Measurements from ENCODE around the gene TP53TG5. TPM values are rescaled to one million over a fixed set of nuclear protein-coding genes. Genes with fewer than 3 reads are reported as not detected.

TP53TG5 gene
- total RNA-seq, 3 donors from 2014 or later = 1.3 TPM; not detected in 2

DNA sequence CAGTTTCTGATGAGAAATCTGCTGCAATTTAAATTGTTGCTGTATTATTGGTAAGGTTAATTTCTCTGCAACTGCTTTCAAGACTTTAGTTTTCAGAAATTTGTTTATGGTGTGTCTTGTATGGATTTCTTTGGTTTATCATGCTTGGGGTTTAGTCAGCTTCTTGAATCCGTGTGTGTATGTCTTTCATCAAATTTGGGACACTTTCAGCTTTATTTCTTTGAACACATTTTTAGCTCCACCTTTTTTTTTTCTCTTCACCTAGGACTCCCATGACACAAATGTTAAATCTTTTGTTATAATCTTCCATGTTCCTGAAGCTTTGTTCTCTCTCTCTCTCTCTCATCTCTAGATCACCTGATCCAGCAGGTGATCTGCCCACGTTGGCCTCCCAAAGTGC lies 13.4 kb upstream of the TP53TG5 start:
- intact Hi-C loops (cut with DNase I; ENCODE audit: low total_unique reads) = no loop called here
- H3K9me3 ChIP-seq = no peaks in the 10 kb centered on the region
- H3K36me3 ChIP-seq = no peaks in the 10 kb centered on the region
- no peaks in the 10 kb centered on the region for H3K27me3 ChIP-seq
- H3K4me1 ChIP-seq = no peaks in the 10 kb centered on the region
- TF ChIP-seq POLR2A (IDR thresholded peaks at IDR 0.05) = no peak
- no peak for TF ChIP-seq POLR2AphosphoS5 (IDR thresholded peaks at IDR 0.05)
- no peak for DNase-seq (ENCODE audit: low spot score in 2 of 2)
- no peak overlapping the region for H3K27ac ChIP-seq
- no peak overlapping the region for H3K4me3 ChIP-seq

DNA sequence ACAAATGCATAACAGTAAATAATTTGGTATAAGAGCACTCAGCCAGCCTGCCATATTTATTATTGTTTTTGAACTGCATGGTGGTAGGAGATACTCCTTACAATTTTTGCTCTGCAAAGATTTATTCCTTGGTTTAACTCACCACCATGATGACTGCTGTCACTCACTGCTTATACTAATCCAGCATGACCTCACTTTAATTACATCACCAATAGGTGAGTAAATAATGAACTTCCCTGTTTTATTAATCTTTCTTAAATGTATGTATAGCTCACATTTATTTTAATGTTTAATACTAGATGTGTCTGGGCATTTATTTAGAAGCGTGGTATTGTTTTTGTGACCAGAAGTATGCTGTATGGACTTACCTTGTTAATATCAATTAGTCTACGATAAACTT lies 12.8 kb upstream of the TP53TG5 start:
- TF ChIP-seq, protein P1, sequence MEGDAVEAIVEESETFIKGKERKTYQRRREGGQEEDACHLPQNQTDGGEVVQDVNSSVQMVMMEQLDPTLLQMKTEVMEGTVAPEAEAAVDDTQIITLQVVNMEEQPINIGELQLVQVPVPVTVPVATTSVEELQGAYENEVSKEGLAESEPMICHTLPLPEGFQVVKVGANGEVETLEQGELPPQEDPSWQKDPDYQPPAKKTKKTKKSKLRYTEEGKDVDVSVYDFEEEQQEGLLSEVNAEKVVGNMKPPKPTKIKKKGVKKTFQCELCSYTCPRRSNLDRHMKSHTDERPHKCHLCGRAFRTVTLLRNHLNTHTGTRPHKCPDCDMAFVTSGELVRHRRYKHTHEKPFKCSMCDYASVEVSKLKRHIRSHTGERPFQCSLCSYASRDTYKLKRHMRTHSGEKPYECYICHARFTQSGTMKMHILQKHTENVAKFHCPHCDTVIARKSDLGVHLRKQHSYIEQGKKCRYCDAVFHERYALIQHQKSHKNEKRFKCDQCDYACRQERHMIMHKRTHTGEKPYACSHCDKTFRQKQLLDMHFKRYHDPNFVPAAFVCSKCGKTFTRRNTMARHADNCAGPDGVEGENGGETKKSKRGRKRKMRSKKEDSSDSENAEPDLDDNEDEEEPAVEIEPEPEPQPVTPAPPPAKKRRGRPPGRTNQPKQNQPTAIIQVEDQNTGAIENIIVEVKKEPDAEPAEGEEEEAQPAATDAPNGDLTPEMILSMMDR (IDR thresholded peaks at IDR 0.05) = no peak
- no peak for TF ChIP-seq POLR2A (IDR thresholded peaks at IDR 0.05)
- TF ChIP-seq POLR2AphosphoS5 (IDR thresholded peaks at IDR 0.05) = no peak
- H3K27ac ChIP-seq = no peak overlapping the region
- intact Hi-C loops (cut with DNase I; ENCODE audit: low total_unique reads) = no loop called here

DNA sequence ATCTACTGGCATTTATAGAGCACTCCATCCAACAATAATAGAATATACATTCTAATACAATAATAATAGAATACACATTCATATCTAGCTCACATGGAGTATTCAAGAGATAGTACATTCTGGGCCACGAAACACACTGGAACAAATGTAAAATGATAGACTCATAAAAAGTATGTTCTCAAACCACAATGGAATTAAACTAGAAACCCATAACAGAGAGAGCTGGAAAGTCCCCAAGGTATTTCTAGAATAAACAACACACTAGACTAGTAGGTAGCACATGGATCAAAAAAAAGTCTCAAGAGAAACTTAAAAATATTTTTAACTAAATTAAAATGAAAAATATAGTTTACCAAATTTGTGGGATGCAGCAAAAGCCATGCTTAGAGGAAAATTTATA lies 9.1 kb upstream of the TP53TG5 start:
- intact Hi-C loops (cut with DNase I; ENCODE audit: low total_unique reads) = no loop called here
- Histone ChIP-seq H3K27ac (no peak overlapping the region), H3K27me3 (no peaks in the 10 kb centered on the region), H3K36me3 (no peaks in the 10 kb centered on the region), H3K9me3 (no peaks in the 10 kb centered on the region), H3K4me3 (no peak overlapping the region), H3K4me1 (no peaks in the 10 kb centered on the region)
- no peak for DNase-seq (ENCODE audit: low spot score in 2 of 2)
- no peak for TF ChIP-seq POLR2AphosphoS5 (IDR thresholded peaks at IDR 0.05)
- TF ChIP-seq, protein P1 (IDR thresholded peaks at IDR 0.05) = no peak
- no peak for TF ChIP-seq POLR2A (IDR thresholded peaks at IDR 0.05)

More for the DNA sequence above, 12.8 kb upstream of the TP53TG5 start:
- H3K4me1 ChIP-seq = no peaks in the 10 kb centered on the region
- H3K36me3 ChIP-seq = no peaks in the 10 kb centered on the region
- no peak overlapping the region for H3K4me3 ChIP-seq
- H3K9me3 ChIP-seq = no peaks in the 10 kb centered on the region
- no peaks in the 10 kb centered on the region for H3K27me3 ChIP-seq
- DNase-seq (ENCODE audit: low spot score in 2 of 2) = no peak

DNA sequence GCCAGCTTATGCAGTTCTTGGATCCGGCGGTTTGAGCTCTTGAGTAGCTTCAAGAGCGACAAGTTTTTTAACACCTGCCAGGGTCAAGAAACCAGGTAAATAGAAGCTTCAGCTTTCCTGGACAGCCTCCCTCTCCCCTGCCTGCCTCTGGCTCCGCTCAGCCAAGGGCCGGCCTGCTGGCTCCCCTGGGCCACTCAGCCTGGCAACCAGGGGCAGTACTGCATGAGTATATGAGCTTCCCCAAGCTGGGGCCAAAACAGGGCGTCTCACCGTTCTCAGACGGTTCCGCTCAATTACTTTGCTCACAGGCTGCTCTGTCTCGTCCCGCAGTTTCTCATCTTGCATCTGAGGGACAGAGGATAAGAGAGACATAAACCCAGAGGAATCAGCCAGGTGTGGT lies 856 bp downstream of the TP53TG5 start:
- TF ChIP-seq, protein P1 (IDR thresholded peaks at IDR 0.05) = no peak
- TF ChIP-seq POLR2AphosphoS5 (IDR thresholded peaks at IDR 0.05) (no peak), POLR2A (IDR thresholded peaks at IDR 0.05) (no peak)
- DNase-seq (ENCODE audit: low spot score in 2 of 2) = no peak
- Histone ChIP-seq H3K27ac (peak overlapping the region in 1 of 2 donors; percentile 21), H3K4me3 (no peak overlapping the region), H3K36me3 (no peaks in the 10 kb centered on the region), H3K4me1 (no peaks in the 10 kb centered on the region), H3K27me3 (no peaks in the 10 kb centered on the region), H3K9me3 (no peaks in the 10 kb centered on the region)
- intact Hi-C loops (cut with DNase I; ENCODE audit: low total_unique reads) = loop anchor here (10.0 kb wide), 1 partner anchor 48 kb away; no protein-coding TSS in a partner anchor

DNA sequence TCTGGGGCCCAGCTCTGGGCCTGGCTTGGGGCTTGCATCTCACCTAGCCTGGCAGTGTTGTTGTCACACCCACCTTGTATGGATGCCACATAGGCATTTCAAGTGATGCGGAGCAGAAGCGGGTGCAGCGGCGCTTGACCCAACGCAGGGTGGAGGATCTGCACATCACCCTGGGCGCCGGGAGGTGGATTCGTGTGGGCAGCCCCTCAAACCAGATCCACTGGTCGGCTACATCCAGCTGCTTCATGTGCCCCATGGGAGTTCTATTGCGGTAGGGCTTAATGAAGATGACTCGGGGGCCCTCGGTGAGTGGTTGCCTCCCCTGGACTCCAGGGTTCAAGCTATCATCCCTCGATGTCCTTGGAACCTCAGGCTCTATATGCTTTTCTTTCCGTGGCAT lies 3.2 kb downstream of the TP53TG5 start:
- Histone ChIP-seq H3K36me3 (no peaks in the 10 kb centered on the region), H3K9me3 (no peaks in the 10 kb centered on the region), H3K4me1 (no peaks in the 10 kb centered on the region), H3K27me3 (no peaks in the 10 kb centered on the region), H3K4me3 (no peak overlapping the region), H3K27ac (no peak overlapping the region)
- TF ChIP-seq POLR2AphosphoS5 (IDR thresholded peaks at IDR 0.05) (no peak), POLR2A (IDR thresholded peaks at IDR 0.05) (no peak)
- TF ChIP-seq, protein P1 (IDR thresholded peaks at IDR 0.05) = no peak
- intact Hi-C loops (cut with DNase I; ENCODE audit: low total_unique reads) = loop anchor here (10.0 kb wide), 1 partner anchor 50 kb away; no protein-coding TSS in a partner anchor
- DNase-seq (ENCODE audit: low spot score in 2 of 2) = no peak

DNA sequence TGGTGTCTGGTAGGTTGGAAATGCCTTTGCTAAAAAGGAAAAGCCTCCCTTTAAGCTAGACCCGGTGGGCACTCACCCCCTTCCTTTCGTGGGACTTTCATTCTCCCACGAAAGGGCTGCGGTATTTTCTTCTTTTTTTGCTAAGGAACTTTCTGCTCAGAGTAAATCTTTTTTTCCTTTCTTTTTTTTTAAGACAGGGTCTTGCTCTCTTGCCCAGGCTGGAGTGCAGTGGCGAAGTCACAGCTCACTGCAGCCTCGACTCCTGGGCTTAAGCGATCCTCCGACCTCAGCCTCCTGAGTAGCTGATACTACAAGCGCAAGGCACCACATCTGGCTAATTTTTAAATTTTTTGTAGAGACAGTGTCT lies 4.0 kb downstream of the TP53TG5 start:
- no peaks in the 10 kb centered on the region for H3K36me3 ChIP-seq
- H3K9me3 ChIP-seq = no peaks in the 10 kb centered on the region
- TF ChIP-seq, protein P1 (IDR thresholded peaks at IDR 0.05) = peak in 1 of 3 donors; percentile 11
- no peak for TF ChIP-seq POLR2A (IDR thresholded peaks at IDR 0.05)
- no peaks in the 10 kb centered on the region for H3K27me3 ChIP-seq
- no peak for DNase-seq (ENCODE audit: low spot score in 2 of 2)
- no peaks in the 10 kb centered on the region for H3K4me1 ChIP-seq
- H3K27ac ChIP-seq = no peak overlapping the region
- intact Hi-C loops (cut with DNase I; ENCODE audit: low total_unique reads) = loop anchor here (10.0 kb wide), 1 partner anchor 51 kb away; no protein-coding TSS in a partner anchor
- H3K4me3 ChIP-seq = peak overlapping the region; percentile 48 to 68 (median 53)

Measured in breast epithelium (tissue), 4 donors.